Activated T-helper 1 cell treated with Interleukin-2 at 50 U/mL for 16 hours (primary cell): ENCODE measurements around the gene MCRS1.

Experiments used
- DNase-seq: peaks from one replicate; pipeline ENCODE4 v3.0.0-alpha.2; 2020; ENCODE audit warnings: low read depth

Gene MCRS1

DNA sequence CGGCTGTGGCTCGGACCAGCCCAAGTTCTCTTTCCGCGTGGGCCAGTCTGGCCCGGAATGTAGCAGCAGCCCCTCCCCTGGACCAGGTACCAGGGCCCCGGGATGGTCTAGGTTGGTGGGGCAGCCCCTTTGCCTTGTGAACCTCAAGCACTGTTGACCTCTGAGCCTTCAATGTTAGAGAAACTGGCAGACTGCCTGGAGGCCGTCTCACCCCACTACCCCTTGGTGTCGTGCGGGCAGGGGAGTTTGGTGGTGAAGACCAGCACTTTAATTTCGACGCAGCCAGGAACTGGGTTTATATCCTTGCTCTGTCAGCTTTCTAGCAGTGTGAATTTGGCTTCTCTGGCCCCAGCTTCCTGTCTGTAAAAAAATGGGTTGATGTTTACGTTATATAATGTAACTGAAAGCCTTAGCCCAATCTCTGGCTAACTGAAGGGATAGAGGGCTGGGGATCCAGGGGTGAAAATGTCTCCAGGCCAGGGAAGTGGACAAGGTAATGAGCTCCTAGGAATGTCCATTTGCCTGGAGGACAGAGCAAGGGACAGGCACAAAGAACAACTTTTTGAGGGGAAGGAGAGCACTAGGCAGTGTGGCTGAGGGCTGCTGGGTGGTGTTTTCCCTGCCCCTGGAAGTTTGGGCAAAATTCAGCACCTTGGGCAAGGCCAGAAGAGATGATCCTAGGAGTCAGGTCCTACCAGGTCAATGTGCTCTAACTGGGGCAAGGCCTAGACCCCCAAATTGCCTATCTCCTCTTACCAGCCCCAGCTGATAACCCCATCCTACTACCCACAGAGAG is 11.4 kb downstream of the MCRS1 start:
- DNase-seq: no peak

- no peak for DNase-seq
These were observed 12.1 kb downstream of the MCRS1 start for GRCh38 chr12:49555631-49556390.

- no peak for DNase-seq
These were observed 13.7 kb downstream of the MCRS1 start for GRCh38 chr12:49554266-49554665.

- DNase-seq: no peak
These were observed 14.3 kb downstream of the MCRS1 start for GRCh38 chr12:49553512-49554088.

- no peak for DNase-seq
These were observed 15.0 kb downstream of the MCRS1 start for GRCh38 chr12:49552899-49553298.

DNA sequence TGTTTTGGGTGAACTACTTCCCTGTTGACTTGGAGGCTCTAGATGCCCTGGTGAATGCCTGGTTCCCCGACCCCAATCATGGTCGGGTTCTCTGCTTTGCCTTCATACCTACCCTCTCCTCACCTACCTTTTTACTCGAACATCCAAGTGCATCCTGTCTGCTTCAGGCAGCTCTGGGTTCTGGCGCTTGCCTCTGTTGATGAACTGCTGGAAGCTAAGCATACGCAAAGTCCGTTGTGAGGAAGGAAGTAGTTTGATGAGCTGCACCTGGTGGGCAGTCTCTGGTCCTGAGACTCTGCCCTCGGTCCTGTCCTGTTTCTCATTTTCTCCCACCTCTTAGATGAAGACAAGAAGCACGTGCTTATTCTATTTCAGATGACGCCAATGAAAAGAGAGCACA is 15.5 kb downstream of the MCRS1 start:
- no peak for DNase-seq

GRCh38 chr12:49552014-49552413 is 15.9 kb downstream of the MCRS1 start:
- DNase-seq: no peak

GRCh38 chr12:49550693-49551252 is 17.2 kb downstream of the MCRS1 start:
- no peak for DNase-seq

DNA sequence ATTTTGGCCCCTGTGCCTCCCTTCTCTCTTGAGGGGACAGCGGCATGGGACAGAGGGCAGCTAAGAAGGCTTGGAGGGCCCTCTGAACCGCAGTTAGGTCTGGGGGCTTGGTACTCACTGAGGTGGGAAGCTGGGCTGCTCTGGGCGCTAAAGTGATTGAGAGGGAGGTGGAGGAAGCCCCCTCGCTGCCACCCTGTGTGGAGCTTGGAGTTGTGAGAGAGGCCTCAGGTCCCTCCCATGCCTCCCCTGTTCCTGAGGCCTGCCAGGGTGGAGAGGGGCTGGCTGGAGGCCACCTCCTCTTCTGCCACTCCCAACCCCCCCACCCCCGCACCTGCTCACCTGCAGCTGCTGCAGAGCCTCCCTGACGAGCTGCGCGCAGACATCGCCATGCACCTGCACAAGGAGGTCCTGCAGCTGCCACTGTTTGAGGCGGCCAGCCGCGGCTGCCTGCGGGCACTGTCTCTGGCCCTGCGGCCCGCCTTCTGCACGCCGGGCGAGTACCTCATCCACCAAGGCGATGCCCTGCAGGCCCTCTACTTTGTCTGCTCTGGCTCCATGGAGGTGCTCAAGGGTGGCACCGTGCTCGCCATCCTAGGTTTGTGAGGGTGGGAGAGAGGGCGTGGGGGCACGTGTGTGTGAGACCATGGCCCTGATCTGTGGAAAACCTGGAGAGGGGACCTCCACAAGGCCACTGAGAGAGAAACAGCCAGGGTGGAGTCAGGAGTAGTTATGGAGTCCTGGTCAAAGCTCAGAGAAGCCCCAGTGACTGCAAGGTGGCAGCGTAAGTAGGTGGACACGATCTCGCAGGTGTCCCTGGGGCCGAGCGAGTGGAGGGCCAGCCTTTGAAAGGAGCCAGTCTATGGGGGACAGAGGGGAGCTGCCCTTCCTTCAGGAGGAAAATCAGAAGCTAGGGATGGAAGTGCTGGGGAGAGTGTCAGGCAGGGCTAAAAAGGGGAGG is 17.9 kb downstream of the MCRS1 start:
- no peak for DNase-seq

DNA sequence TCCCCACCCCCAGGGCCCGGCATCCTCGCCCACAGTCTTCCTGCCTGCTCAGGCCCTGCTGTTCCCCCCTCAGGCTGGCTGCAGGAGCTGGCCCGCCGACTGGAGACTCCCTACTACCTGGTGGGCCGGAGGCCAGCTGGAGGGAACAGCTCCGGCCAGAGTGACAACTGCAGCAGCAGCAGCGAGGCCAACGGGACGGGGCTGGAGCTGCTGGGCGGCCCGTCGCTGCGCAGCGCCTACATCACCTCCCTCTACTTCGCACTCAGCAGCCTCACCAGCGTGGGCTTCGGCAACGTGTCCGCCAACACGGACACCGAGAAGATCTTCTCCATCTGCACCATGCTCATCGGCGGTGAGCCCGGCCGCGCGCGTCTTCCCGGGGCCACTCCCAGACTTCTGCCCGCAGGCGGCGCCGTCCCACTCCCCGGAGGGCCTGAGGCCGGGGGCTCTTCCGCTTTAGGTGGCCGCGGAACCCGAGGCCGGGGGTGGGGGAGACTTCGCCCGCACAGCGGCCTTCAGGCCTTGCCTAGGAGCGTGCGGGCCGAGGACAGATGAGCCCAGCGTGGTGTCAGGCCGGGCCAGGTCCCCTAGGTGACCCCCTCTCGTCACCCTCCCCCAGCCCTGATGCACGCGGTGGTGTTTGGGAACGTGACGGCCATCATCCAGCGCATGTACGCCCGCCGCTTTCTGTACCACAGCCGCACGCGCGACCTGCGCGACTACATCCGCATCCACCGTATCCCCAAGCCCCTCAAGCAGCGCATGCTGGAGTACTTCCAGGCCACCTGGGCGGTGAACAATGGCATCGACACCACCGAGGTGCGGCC is 18.9 kb downstream of the MCRS1 start:
- DNase-seq: no peak

DNA sequence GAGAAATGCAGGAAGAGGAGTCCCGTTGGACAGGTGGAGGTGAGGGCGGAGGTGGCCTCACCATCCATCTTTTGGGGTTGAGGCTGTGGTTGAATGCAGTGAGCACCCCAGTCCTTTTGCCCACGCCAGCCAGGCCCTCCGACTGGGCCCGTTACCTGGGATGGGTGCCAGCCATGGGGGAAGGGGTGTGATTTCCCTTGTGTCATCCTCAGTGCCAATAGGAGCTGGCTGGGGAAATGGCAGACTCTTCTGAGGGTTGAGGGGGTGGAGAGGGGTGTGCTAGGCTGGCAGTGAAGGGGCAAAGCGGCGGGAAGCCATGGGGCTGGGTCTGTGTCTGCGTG is 19.5 kb downstream of the MCRS1 start:
- DNase-seq: no peak

DNA sequence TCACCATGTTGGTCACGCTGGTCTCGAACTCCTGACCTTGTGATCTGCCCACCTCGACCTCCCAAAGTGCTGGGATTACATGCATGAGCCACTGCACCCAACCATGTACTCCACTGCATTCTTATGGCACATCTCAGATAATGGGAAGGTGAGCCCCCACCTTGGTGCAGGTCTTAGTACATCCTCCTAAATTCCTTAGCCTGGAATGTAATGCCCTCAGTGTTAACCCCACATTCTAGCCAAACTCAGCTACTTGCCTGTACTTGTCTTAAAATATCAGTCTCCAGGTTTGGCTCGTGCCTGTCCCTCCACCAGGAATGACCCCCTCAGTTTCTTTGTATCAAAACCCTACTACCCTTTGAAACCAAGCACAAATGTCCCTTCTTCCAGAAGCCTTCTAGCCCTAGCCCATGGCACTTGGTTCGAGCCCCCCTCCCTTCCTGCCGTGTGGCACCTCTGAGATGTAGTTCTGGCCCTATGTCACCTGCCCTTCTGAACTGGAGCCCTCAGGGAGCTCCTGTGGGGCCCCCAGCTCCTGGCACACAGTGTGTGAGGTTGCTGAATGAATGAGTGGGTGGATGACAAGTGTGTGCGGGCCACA is 20.8 kb downstream of the MCRS1 start:
- no peak for DNase-seq

GRCh38 chr12:49546481-49546880 is 21.5 kb downstream of the MCRS1 start:
- DNase-seq: no peak

- no peak for DNase-seq
These were observed 22.1 kb downstream of the MCRS1 start for GRCh38 chr12:49545815-49546214.

DNA sequence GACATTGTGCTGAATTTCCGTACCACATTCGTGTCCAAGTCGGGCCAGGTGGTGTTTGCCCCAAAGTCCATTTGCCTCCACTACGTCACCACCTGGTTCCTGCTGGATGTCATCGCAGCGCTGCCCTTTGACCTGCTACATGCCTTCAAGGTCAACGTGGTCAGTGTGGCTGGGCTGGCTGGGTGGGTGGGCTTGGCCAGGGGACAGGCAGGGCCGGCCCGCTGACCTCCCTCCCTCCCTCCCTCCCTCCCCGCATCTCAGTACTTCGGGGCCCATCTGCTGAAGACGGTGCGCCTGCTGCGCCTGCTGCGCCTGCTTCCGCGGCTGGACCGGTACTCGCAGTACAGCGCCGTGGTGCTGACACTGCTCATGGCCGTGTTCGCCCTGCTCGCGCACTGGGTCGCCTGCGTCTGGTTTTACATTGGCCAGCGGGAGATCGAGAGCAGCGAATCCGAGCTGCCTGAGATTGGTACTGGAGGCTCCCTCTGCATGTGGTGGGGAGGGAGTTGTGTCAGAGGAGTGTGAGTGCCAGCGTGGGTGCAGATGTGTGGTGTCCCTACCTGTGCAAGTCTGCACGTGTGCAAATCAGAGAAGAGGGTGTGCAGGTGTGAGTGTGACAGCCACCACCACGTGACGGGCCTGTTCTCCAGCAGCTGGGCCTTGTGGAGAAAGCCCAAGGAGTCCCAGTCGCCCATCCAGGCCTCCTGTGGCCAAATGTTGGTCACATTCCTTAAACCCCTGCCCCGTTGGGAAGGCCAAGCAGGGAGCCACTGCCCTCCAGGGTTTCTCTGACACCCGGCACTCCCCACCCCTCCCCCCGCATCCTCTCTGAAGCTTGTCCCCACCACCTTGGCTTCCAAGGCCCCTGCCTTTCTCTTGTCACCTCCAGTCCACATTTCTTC is 23.8 kb downstream of the MCRS1 start:
- DNase-seq: no peak

DNA sequence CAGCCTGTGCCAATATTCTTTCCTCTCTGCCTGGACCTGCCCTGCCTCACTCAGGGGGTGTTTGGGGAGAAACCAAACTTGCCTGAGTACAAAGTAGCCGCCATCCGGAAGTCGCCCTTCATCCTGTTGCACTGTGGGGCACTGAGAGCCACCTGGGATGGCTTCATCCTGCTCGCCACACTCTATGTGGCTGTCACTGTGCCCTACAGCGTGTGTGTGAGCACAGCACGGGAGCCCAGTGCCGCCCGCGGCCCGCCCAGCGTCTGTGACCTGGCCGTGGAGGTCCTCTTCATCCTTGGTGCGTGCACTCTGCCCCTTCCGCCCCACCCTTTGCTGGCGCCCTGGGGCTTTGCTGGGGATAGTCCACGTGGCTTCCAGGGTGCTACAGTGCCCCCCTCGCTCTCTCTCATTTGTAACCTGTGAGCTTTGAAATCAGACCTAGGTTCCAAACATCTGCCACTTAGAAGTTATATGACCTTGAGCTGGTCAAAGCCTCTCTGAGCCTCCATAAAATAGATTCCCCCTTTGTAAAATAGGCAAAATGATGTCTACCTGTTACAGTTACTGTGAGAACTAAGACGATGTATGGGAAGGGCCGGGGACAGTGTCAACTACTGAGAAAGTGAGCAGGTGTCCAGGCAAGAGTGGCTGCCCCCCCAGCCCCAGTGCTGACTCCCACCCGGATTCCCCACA is 24.6 kb downstream of the MCRS1 start:
- no peak for DNase-seq

DNA sequence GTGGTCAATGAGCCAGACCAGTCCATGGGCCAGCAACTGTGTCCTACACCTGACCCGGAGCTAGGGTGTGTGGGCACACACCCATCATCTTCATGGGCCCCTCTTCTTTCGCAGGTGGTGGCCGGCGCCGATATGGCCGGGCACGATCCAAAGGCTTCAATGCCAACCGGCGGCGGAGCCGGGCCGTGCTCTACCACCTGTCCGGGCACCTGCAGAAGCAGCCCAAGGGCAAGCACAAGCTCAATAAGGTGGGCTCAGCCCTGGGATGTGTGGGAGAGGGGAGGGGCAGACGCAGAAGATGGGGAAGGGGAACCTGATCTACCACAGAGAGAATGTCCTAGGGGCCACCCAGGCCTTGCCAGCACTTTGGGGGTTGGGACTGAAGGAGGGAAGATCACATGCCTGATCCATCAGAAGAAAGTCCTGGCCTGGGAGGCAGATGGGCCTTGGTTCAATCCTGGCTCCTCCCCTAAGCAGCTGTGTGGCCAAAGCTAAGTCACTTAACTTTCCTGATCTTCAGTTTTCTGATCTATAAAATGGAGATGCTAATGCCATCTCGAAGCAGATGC is 25.3 kb downstream of the MCRS1 start:
- DNase-seq: no peak

DNA sequence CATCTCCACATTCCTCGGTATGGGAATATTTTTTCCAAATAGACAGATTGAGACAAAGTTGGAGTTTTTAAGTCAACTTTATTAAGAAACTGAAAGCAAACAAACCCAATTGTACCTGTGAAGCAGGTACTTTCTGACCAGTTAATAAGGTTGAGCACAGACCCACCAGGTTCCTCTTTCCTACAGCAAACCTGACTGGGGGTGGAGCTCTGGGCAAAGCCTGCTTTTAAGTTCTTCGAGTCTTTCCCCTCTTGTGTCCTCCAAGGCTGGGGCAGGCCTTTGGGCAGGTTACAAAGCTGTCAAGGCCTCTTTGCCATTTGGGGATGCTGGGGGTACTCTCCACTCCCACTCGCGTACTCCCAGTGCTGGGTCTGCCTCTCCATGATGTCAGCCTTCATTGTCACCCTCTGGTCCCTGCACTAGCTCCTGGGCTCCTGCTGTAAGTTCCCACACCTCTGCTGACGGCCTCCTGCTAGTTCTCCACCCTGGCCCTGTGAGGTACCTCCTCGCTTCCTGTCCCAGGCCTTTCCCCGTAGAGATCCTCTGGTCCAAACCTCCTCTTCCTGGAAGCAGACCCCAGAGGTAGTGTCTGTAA is 25.9 kb downstream of the MCRS1 start:
- DNase-seq: no peak
